GM20000 (cell line): Measurements from ENCODE around the gene SLU7.

ENCODE experiments used
- DNase-seq: peaks from one replicate; pipeline ENCODE4 v3.0.0; 2012; ENCODE audit warnings: low spot score
- TF ChIP-seq, protein P1 (sequence below): IDR thresholded peaks from 2 replicates; pipeline ENCODE4 v1.5.1; 2012; ENCODE audit warnings: mild to moderate bottlenecking, control low read depth; ENCODE audit errors: extremely low read depth, missing control alignments

The SLU7 gene

DNA sequence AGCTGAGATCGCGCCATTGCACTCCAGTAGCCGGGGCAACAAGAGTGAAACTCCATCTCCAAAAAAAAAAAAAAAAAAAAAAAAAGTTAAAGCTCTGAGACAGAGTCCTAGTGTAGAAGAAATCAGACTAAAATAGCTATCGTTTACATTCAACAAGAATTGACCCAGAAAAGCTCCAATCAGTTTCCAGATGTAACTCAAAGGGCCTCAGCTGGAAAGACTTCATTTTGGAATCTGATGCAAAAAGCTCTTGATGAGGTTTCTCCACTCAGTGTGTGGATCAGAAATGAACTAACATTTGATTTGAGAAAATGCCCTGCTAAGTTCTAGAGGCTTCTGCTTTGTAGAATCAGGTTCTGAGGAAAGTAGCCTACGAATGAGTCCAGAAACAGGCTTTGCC lies 41.2 kb downstream of the SLU7 start:
- DNase-seq: no peak
- TF ChIP-seq, protein P1, sequence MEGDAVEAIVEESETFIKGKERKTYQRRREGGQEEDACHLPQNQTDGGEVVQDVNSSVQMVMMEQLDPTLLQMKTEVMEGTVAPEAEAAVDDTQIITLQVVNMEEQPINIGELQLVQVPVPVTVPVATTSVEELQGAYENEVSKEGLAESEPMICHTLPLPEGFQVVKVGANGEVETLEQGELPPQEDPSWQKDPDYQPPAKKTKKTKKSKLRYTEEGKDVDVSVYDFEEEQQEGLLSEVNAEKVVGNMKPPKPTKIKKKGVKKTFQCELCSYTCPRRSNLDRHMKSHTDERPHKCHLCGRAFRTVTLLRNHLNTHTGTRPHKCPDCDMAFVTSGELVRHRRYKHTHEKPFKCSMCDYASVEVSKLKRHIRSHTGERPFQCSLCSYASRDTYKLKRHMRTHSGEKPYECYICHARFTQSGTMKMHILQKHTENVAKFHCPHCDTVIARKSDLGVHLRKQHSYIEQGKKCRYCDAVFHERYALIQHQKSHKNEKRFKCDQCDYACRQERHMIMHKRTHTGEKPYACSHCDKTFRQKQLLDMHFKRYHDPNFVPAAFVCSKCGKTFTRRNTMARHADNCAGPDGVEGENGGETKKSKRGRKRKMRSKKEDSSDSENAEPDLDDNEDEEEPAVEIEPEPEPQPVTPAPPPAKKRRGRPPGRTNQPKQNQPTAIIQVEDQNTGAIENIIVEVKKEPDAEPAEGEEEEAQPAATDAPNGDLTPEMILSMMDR: no peak

DNA sequence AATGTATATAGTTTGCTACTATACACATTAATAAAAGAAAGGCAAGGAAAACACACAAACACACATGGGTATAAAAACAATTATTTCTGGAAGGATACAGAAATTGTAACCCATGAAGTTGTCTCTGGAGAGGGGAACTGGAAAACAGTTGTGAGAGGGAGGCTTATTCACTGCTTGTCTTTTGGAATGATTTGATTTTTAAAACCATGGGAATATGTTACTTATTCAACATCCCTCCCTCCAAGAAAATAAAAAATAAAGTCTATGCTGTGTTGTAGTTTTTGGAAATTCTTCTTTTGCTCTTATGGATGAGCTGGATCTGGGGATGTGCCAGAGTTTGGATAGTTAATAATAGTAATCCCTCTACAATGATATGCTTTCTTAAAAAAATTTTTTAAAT lies 42.5 kb downstream of the SLU7 start:
- no peak for DNase-seq
- TF ChIP-seq, protein P1: no peak

GRCh38 chr5:160375701-160376100 lies 43.2 kb downstream of the SLU7 start:
- TF ChIP-seq, protein P1: no peak
- no peak for DNase-seq

GRCh38 chr5:160375166-160375565 lies 43.7 kb downstream of the SLU7 start:
- TF ChIP-seq, protein P1: no peak
- no peak for DNase-seq

DNA sequence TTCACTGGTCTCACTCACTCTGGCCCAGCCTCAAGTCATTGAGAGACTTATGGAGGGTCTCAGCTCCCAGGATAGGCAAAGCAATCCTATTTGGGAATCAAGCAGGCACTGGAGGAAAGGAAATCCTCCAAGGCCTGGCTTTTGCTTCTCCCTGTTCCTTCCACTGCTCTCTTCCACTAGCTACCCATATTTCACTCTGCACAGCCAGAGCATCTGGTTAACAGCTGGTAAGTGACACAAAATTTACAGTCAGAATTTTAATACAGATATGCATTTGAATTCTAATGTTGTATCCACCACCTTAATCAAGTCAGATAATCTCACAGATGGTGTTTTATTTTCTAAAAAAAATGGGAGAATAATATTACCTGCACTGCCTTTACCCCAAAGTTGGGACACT lies 47.6 kb downstream of the SLU7 start:
- TF ChIP-seq, protein P1: no peak
- no peak for DNase-seq

DNA sequence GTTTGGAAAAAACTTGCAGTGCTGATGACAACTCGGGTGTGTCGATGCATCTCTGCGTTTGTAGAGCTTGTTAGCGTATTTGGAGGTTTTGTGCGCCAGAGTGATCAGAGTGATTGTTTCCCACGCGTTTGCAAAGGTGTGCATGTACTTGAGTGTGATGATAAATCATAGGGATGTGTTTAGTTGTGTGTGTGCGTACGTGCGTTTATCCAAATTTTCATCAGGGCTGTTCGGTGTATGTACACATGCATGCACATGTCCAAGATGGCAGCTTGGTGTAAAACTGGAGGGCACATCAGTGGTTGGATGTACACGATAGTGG lies 48.2 kb downstream of the SLU7 start:
- TF ChIP-seq, protein P1: no peak
- no peak for DNase-seq

- no peak for DNase-seq
- TF ChIP-seq, protein P1: no peak
These were observed 48.7 kb downstream of the SLU7 start, which contains the start of gene C1QTNF2 for GRCh38 chr5:160369990-160370712. Gene C1QTNF2 (minus strand): TSS chr5:160370626. CDS start chr5:160355011, 15,615 bp downstream.
